Body of pancreas (tissue), 4 donors: Measurements from ENCODE around the gene PRRT1B.

Experiments used
- CTCF ChIP-seq, 7 experiments: fragments of 450-650 bp in 4 of 7; fragments of 200-600 bp in 3 of 7; sonication (generic) in 3 of 7; IDR thresholded peaks; one replicate each; pipeline ENCODE4 v1.5.1; 2016 to 2019; ENCODE audit warnings: antibody characterized with exemption in 7 of 7
- POLR2A ChIP-seq, 3 donors: fragments of 450-650 bp; IDR thresholded peaks; one replicate each; pipeline ENCODE4 v1.6.1; 2016; ENCODE audit warnings: antibody characterized with exemption in 3 of 3, mild to moderate bottlenecking in 2 of 3

- TF ChIP-seq CTCF (IDR thresholded peaks at IDR 0.05) (no peak), POLR2A (IDR thresholded peaks at IDR 0.05) (no peak)
Measured at GRCh38 chr9:131517761-131518190, 27.5 kb upstream of the PRRT1B start.
